Measurements from ENCODE around the gene XPNPEP1. TPM values are rescaled to one million over a fixed set of nuclear protein-coding genes. Genes with fewer than 3 reads are reported as not detected.

XPNPEP1 gene
- total and polyA plus RNA-seq, 2 of the 4 experiments (the other 2 are of a cell fraction): 164 to 311 TPM

- in situ Hi-C loops (cut with MboI; ENCODE audit: low sequenced_read_pairs): no loop called here
- peaks cover 4% of the 10 kb centered on the region; the same call in 1 of the 2 replicates for H3K9me1 ChIP-seq (ENCODE audit: insufficient read depth, low read length)
- no peak overlapping the region for H2BK15ac ChIP-seq (ENCODE audit: low read depth, low read length)
- no peak overlapping the region for H2BK120ac ChIP-seq (ENCODE audit: low read depth, low read length)
- H3K56ac ChIP-seq (ENCODE audit: extremely low read depth, insufficient read depth, low read length): no peak overlapping the region
- H2AK5ac ChIP-seq (ENCODE audit: low read depth, low read length): no peak overlapping the region
- H4K5ac ChIP-seq (ENCODE audit: low read depth, low read length): no peak overlapping the region
- no peaks in the 10 kb centered on the region; the same call in 1 of the 2 replicates for H3K9me3 ChIP-seq (ENCODE audit: control insufficient read depth, insufficient read depth, low read length)
- CTCF ChIA-PET: interaction anchor here (1.1 kb wide), 1 partner anchor 10 kb away, joined by 3 read pairs; no protein-coding TSS in a partner anchor
- intact Hi-C loops (cut with micrococcal nuclease): no loop called here
- POLR2A ChIA-PET (ENCODE audit: unreplicated experiment): no interaction called here
- H2AFZ ChIP-seq (replicated peaks; ENCODE audit: low read length, poor library complexity): no peak overlapping the region
- H2BK20ac ChIP-seq (ENCODE audit: low read depth, low read length): no peak overlapping the region
- no peak overlapping the region for H4K91ac ChIP-seq (ENCODE audit: insufficient read depth, low read depth, low read length)
- no peaks in the 10 kb centered on the region for H3K27me3 ChIP-seq (ENCODE audit: control insufficient read depth, insufficient read depth, low read length)
- no peak overlapping the region for H3K27ac ChIP-seq (ENCODE audit: insufficient read depth, low read length)
- TF ChIP-seq CHD1 (IDR thresholded peaks at IDR 0.05; ENCODE audit: low read depth, low read length) (no peak), CEBPB (IDR thresholded peaks at IDR 0.05; ENCODE audit: low read depth, low read length) (no peak), FOS (IDR thresholded peaks at IDR 0.05; ENCODE audit: low read depth, low read length) (no peak), RFX5 (IDR thresholded peaks at IDR 0.05; ENCODE audit: low read depth, low read length) (no peak), RAD21 (IDR thresholded peaks at IDR 0.05; ENCODE audit: low read length) (no peak), MAFK (IDR thresholded peaks at IDR 0.05; ENCODE audit: low read depth, low read length) (no peak), MAZ (IDR thresholded peaks at IDR 0.05; ENCODE audit: borderline replicate concordance, low read depth, low read length) (no peak), MXI1 (IDR thresholded peaks at IDR 0.05; ENCODE audit: borderline replicate concordance, low read depth, low read length) (no peak)
- TF ChIP-seq, protein P1, sequence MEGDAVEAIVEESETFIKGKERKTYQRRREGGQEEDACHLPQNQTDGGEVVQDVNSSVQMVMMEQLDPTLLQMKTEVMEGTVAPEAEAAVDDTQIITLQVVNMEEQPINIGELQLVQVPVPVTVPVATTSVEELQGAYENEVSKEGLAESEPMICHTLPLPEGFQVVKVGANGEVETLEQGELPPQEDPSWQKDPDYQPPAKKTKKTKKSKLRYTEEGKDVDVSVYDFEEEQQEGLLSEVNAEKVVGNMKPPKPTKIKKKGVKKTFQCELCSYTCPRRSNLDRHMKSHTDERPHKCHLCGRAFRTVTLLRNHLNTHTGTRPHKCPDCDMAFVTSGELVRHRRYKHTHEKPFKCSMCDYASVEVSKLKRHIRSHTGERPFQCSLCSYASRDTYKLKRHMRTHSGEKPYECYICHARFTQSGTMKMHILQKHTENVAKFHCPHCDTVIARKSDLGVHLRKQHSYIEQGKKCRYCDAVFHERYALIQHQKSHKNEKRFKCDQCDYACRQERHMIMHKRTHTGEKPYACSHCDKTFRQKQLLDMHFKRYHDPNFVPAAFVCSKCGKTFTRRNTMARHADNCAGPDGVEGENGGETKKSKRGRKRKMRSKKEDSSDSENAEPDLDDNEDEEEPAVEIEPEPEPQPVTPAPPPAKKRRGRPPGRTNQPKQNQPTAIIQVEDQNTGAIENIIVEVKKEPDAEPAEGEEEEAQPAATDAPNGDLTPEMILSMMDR (conservative IDR thresholded peaks at IDR 0.05; ENCODE audit: low read depth, low read length): no peak
- H3K4ac ChIP-seq (ENCODE audit: low read depth, low read length): no peak overlapping the region
- H3K18ac ChIP-seq (ENCODE audit: low read depth, low read length): no peak overlapping the region
- H3K4me1 ChIP-seq (ENCODE audit: control insufficient read depth, insufficient read depth, low read length): peaks cover 3% of the 10 kb centered on the region
- no peaks in the 10 kb centered on the region; a peak in 1 of 4 replicates for H3K79me1 ChIP-seq (ENCODE audit: low read depth in 1 of 2, low read length in 2 of 2)
- no peak overlapping the region for H2AK9ac ChIP-seq (replicated peaks; ENCODE audit: low read depth, low read length, poor library complexity)
- ATAC-seq (ENCODE audit: low read depth) (no peak), DNase-seq (no peak)
- H3K23ac ChIP-seq (ENCODE audit: low read depth, low read length): no peak overlapping the region
- no peak overlapping the region for H3K9ac ChIP-seq (ENCODE audit: low read depth, low read length)
- peaks cover 32% of the 10 kb centered on the region for H3K36me3 ChIP-seq (ENCODE audit: control insufficient read depth, insufficient read depth, low read length)
- H3K4me3 ChIP-seq (ENCODE audit: insufficient read depth, low read depth, low read length): no peak overlapping the region
- H4K20me1 ChIP-seq (ENCODE audit: insufficient read depth, low read length): no peaks in the 10 kb centered on the region
- no TSS peak for BruUV-seq (replicated peaks)
- H2BK5ac ChIP-seq (ENCODE audit: low read depth, low read length, poor library complexity, severe bottlenecking): no peak overlapping the region
- H3K4me2 ChIP-seq (ENCODE audit: low read depth, low read length): no peak overlapping the region
- no peak overlapping the region for H3K14ac ChIP-seq (replicated peaks; ENCODE audit: low read depth, low read length)
- no peak overlapping the region for H4K8ac ChIP-seq (ENCODE audit: low read depth in 2 of 2, low read length in 2 of 2)
- dilution Hi-C loops (cut with HindIII; ENCODE audit: low sequenced_read_pairs, unreplicated experiment): no loop called here
Measured at GRCh38 chr10:109862738-109863137, 60.6 kb downstream of the XPNPEP1 start.

Data from IMR-90 (cell line).